HS-5 (cell line): ENCODE data around the gene FOXL1.

Experiments
- DNase-seq: peaks from one replicate; pipeline ENCODE4 v3.0.0-alpha.2; 2012; ENCODE audit warnings: low read depth

FOXL1 gene

DNA sequence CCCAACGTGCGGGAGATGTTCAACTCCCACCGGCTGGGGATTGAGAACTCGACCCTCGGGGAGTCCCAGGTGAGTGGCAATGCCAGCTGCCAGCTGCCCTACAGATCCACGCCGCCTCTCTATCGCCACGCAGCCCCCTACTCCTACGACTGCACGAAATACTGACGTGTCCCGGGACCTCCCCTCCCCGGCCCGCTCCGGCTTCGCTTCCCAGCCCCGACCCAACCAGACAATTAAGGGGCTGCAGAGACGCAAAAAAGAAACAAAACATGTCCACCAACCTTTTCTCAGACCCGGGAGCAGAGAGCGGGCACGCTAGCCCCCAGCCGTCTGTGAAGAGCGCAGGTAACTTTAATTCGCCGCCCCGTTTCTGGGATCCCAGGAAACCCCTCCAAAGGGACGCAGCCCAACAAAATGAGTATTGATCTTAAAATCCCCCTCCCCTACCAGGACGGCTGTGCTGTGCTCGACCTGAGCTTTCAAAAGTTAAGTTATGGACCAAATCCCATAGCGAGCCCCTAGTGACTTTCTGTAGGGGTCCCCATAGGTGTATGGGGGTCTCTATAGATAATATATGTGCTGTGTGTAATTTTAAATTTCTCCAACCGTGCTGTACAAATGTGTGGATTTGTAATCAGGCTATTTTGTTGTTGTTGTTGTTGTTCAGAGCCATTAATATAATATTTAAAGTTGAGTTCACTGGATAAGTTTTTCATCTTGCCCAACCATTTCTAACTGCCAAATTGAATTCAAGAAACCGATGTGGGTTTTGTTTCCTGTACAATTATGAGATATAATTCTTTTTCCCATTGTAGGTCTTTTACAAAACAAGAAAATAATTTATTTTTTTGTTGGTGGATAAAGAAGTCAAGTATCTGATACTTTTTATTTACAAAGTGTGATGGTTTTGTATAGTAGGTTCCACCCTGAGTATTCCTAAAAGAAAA is 9.4 kb upstream of the FOXL1 start:
- no peak for DNase-seq

DNA sequence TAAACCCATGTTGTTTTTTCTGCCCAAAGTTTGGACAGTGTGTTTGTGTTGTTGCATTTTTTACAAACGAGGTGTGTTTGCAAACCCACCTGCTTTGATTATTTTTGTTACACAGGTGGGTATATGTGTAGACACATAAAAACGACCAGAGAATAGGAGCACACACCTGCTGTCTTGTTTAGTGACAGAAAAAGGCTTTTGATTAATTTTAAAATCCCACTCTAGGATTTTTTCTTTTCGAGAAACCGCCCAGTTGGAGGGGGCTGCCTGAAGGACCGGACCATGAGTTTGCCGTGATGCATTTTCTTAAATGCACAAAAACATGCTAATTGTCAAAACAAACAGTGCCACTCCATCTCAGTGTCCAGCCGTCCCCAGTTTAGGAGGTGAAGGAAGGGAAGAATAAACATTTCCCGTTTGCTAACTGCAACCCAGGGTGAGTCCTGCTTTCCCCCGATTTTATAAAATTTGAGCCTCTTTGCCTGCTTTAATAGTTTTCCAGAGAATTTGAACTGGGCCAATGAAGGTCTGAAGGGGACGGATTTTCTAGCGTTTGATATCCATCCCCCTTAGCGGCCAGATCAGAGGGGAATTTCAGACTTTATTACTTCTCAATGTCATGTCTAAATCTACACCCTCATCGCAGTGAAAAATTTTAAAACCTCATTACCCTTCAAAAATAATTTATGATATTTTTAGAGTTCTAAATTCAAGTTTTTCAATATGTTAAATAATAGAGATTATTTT is 8.5 kb upstream of the FOXL1 start:
- no peak for DNase-seq

DNA sequence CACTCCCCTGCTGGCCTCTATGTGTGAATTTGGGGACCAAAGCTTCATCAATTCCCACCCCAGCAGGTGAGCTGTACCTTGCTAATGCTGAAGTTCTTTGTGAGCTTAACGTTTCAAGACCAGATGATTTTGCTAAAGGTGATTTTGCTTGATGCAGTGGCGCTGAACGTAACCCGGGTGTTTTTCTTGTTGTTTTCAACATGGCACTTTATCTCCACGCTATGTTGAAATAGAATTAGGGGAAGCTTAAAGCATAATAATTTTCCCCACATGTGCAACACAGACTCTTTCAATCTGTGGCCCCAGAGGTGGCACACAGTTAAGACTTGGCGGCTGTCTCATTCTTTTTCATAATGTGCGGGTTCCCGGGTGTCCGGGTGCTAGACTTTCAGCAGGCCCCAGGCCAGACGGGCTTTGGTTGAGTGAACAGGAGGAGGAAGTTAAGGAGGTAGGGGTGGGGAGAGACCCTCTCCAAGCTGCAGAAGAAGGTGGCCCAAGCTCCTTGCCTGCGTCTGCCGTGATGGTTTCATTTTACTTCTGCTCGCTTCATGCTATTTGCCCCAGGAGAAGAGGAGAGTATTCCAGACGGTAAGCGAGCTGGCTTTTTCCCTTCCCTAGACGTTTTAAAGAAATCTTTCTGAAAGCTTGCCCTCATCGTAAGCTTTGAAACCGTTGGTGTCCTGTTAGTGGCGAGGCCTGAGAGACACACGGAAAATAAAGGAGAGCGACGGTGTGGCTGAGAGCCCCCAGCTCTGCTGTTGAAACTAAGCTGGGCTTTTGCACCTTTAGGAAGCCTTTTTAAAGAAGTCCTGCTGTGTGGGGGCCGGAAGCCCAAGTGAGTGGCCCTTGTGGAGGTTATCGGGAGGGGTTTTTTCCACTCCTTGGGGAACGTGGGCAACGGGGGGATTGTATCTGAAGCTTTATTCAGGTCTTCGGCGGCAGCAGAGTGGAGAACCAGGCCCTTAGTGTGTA is 7.5 kb upstream of the FOXL1 start:
- no peak for DNase-seq

DNA sequence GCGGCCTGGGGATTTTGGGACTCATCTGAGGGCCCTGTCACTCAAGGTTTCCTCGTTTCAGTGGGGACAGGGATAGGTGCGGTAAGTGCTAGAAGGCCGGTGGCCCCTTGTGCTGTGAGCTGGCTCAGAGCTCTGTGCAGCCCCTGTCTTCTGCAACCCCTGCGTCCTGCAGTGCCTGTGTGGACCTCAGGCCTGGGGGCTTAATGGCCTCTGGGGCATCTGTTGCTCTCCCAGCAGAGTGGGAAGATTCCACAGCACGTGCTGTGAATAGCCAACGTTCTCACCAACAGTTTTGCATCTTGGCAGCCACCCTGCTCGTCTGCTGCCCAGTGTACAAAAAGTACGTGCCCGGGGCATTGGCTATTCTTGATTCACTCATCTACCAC is 6.8 kb upstream of the FOXL1 start:
- DNase-seq: no peak

DNA sequence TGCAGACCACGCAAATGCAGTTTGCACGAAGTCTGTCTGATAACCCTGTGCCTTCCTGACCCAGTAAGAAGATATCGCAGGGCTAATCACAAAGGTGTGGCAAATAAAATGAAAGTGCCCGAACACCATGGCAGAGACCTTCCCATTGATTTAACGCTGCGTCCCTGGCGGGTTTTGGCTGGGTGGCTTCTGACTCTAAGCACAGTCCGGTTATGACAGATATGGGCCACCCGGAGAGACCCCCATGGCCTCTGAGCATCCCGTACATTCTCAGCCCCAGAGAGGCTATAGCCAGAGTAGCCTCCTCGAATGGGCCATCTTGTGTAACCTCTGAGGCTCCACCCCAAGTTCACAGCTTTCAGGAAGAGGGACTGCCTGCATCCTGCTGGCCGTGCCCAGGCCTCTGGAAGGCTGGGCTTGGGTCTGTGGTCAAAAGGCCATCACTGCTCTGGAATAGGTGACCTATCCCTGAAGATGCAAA is 6.3 kb upstream of the FOXL1 start:
- no peak for DNase-seq

DNA sequence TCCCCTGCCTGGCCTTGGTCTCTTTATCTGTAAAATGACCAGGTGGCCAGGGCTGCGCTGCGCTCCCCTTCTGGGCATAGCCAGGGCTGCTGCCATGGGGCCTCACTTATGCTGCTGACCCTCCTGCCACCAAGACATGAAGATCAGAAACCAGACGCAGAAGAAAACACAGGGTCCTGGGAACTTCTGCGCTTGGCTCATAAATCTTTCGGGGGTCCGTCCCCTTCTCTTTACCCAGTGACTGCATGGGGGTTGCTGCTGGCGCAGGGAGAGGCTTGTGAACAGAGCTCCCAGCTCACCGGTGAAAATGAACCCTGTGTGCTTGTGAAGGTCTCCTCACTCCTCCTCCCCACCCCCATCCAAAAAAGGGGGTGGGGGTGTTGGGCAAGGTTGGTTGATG is 5.7 kb upstream of the FOXL1 start:
- DNase-seq: no peak

DNA sequence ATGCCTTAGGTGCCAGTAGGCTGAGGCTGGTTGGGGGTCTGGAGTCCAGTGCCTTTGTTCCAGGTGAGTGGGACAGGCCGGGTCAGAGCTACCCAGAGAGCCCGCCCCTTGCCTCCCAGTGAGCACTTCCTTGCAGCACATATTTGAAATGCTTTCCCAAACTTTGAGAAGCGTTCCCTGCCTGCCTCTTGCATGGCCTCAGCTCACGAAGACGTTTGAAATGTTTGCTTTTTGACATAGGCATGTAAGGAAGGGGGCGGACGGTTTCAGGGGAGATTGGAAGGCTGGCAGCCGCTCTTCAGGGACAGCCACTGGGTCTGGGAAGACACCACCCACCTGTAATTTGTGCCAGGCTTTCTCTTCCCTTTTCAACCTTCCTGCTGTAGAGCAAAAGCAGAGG is 5.1 kb upstream of the FOXL1 start:
- DNase-seq: no peak

DNA sequence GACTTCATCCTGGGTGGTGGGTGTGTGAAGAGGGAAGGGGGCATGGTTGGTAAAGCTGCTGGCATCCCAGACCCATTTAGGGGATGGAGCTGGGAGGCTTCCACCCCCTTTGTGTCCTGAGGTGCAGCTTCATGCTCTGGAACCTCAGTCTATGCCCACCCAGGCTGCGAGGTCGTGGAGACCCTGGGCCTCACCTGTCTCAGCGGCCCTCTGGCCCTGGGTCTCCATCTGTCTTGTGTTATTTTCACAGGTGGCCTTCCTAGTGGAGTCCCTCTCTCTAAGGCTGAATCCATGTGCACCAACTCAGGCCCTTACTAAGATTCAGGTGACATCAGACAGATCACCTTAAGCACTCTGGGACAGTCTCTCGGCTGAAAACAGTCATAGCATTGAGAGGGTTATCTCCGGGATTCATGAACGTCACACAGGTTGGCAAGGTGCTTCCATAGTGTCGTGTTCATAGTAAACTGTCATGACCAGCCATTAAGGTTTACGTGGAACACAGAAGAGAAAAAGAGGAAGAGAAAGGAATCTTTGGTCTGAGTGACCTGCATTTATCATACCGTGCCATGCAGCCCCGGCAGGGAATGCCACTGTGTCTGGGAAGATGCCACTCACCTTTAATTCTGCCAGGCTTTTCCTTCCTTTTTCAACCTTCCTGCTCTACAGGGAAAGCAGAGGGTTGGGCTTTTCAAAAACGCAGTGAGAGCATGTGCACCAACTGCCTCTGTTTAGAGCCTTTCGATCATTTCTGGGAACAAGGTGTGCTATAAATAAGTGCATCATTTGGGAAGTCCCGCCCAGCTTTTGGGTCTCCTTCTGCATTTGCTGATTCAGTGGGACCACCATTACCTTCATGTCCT is 4.5 kb upstream of the FOXL1 start:
- DNase-seq: no peak

DNA sequence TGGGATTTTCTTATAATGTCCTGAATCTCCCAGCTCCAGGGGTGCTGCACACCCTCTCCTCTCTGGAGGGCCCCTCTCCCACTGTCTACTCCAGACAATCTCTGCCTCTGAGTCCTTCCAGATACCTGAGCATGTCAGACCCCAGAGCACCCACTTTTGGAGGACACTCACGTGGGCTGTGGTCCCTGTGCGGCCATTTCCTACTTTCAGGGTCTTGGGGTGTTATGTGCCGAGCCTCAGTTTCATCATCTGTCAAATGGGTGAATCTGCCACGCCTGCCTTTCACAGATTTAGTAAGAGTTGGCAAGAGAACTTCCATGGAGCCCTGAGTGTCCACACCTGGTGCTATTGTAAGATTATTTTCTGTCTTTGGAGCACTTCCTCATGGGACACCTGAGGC is 3.7 kb upstream of the FOXL1 start:
- no peak for DNase-seq

DNA sequence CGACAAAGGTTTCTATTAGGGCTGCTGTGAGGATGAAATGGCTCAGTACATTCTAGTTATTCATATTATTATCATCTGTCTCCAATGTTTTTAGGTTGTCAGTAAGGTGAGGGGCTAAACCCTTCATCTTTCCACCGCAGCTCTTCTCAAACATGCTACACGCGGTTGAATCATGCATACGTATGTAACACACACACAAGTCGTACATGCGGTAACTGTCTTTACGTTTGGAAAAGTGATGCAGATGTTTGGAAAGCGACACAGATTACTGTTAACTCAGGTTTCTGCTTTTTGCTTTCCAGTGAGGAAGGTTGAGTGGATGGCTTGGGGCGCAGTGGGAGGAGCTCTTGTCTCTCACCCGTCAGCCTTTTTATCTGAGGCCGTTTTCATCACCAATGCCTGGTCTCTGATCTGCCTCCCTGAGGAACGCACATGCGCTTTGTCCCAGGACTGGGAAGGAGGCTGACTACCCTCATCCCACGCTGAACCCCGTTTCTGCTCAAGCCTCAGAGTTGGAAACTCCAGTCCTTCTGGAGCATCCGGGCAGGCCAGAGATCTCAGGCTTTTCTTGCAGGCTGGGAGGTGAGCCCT is 3.2 kb upstream of the FOXL1 start:
- DNase-seq: no peak

DNA sequence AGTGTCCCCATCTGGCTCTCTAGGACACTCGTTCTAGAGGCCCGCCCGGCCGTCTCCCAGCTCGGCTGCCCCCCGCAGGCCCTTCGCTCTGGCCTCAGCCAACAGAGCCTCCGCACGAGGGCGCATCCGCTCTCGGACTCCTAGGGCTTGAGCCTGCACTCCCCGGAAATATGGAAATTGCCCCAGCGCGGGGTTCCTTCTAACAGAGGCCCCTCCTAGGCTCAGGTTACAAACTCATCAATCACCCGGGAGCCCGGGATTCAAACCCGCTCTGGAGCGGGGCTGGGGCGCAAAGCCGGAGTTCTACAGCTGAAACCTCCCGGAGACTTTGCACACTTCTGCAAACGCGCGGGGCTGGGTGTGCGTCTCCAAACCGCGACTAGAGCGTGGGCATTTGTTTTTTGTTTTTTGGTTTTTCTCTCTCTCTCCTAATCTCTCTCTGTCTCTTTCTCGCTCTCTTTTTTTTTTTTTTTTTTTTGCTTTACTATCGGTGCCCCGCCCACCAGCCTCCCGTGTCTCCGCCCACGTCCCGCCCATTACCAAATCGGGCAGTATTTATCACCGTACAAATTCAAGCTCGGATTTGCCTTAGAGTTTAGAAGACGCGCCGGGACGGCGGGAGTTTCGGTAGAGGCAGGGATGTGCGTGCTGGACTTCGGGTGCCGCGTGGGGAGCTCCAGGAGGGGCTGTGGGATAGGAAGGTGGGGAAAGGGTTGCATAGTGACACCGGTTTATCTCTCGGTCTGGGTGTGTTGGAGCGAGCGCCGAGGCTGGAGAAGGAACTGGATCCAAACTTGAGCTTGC is 2.4 kb upstream of the FOXL1 start:
- no peak for DNase-seq

DNA sequence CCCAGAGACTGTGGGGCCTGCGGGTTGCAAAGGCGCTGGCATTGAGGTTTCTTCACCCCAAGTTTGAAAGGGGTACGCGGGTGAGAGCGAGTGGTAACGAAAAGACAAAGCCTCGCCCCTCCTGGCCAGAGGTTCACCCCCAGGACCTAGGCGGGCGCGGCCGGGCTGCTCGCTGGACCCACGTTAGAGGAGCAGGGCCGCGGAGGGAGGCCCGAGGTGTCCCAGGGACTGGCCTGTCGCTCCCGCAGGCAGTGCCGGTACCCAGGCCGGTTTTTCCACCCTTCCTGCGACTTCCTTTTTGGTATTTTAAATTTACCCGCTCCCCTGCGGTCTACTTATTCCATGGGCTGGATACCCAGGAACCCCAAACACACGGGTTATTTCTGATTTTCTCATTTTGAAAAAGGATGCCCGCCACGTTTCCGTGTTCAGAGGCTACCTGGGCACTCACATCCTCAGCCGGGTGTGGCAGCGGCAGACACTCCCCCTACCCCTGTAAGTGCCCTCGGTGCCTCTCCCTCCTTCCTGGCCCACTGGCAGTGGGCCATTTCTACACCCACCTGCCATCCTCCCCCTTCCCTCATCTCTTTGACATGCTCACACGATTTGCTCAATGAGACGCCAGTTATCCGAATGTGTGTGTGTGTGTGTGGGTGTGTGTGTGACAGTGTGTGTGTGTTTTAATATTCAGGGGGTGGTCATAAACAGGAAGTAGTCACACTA is 1.6 kb upstream of the FOXL1 start:
- no peak for DNase-seq

DNA sequence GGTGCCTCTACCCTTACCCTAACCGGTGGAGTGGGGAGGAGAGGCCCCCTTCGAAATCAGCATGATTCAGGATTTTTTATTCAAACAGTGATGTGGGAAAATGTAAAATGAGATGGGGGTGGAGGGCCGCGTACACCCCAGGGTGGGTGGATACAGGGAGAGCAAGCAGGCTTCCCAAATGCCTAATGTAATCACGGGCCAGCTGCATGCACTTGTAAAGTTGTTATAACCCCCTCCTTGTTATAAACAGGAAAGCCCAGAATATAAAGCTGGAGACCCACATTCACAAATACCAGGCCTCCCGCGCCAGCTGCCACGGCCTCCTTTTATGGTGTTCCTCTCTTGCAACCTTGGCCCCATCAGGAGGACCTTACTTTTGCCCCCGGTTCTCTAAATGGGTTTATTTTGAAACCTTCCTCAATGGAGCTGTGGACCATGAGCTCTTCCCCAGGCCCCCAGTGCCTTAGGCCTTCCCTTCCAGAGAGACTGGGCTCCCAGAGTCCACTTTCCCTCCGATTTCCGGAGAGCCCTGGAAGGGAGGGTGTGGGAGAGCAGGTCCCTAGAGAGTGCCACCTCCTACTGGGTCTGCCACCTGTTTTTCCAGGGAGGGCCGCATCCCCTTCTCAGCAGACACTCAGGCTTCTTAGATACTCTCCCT is 906 bp upstream of the FOXL1 start:
- DNase-seq: no peak

DNA sequence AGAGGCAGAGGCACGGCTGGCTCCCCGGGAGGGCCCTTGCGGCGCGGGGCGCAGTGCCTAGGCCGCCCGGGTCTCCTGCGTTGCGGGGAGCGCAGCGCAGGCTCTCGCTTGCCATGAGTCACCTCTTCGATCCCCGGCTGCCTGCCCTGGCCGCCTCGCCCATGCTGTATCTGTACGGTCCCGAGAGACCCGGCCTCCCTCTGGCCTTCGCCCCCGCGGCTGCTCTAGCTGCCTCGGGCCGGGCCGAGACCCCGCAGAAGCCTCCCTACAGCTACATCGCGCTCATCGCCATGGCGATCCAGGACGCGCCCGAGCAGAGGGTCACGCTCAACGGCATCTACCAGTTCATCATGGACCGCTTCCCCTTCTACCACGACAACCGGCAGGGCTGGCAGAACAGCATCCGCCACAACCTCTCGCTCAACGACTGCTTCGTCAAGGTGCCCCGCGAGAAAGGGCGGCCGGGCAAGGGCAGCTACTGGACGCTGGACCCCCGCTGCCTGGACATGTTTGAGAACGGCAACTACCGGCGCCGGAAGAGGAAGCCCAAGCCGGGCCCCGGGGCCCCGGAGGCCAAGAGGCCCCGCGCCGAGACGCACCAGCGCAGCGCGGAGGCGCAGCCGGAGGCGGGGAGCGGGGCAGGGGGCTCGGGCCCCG is 390 bp downstream of the FOXL1 start:
- DNase-seq: no peak

DNA sequence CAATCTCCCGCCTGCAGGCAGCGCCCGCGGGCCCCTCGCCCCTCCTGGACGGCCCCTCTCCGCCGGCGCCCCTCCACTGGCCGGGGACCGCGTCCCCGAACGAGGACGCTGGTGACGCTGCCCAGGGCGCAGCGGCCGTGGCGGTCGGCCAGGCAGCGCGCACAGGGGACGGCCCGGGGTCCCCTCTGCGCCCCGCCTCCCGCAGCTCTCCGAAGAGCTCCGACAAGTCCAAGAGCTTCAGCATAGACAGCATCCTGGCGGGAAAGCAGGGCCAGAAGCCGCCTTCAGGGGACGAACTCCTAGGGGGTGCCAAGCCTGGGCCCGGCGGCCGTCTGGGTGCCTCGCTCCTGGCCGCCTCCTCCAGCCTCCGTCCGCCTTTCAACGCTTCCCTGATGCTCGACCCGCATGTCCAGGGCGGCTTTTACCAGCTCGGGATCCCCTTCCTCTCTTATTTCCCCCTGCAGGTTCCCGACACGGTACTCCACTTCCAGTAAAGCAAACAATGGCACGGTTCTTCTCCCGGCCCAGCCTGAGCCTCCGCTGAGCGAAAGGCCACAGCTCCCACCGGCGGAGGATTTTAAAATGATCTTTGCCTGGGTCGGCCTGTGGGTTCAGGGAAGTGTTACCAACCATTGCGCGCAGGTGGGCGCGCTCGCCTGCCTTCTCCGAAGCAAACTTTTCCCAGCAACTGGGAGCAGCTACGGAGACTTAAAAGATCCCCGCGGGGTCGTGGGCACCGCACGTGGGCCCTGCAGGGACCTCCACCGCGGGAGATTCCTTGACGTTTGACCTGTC is 1.1 kb downstream of the FOXL1 start:
- DNase-seq: no peak

DNA sequence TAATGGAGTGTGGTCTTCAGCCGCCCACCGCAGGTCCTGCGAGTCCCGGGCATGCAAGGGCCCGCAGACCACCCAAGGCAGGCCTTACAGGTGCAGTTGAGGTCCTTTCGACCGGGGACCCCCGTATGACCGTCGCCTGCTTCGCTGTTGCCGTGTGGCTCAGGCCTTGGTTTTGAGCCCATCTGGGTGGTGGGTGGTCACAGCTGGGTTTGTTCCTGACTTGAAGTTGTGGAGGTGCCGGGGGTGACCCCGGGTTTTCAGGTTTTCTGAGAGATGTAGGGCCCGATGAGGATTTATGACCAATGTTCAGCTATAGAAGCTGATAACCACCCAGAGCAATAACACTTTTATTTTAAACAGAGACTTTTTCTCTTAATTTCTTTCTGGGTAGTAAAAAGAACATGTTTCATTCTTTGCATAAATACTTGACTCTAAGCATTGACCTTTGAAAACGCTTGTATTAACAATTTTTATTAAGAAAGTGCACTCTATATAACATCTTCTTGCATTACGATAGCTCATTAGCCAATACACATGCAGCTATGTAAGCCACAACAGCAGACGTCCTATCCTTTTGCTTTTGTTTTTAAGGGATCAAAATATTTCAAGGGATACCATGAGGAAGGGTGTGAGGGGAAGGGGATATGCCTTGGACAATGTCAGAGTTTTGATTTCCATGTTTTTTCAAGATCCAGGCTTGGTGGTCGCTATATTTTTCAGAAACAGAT is 1.9 kb downstream of the FOXL1 start:
- DNase-seq: no peak

DNA sequence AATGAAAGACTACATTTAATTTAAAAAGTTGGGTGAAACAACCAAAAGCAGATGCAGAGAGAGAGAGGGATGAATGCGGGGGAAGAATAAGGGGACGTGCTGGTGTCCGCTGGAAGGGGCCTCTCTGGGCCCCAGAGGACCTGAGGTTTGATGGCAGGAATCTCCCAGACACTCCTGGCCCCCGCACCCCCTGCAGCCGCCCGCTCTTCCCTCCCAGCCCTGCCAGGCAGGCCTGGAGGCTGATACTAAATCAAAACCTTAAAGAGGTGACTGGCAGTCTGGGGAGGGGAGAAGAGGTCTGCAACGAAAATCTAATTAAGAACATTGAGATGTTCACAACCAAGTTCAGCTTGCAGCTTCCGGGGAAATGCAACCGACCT is 2.4 kb downstream of the FOXL1 start:
- no peak for DNase-seq
